Vagina (tissue), 2 donors: ENCODE measurements around the gene SMPD3.

ENCODE experiments used
- CTCF ChIP-seq, 3 experiments: fragments of 450-650 bp in 2 of 3; fragments of 200-600 bp in 1 of 3; sonication (generic) in 1 of 3; IDR thresholded peaks; one replicate each; pipeline ENCODE4 v1.5.1; 2017 to 2019; ENCODE audit warnings: antibody characterized with exemption in 3 of 3, mild to moderate bottlenecking in 2 of 3, moderate library complexity in 2 of 3
- POLR2AphosphoS5 ChIP-seq, 2 donors: sonication (generic); formaldehyde crosslinking; IDR thresholded peaks; one replicate each; pipeline ENCODE4 v1.9.0; 2017; ENCODE audit warnings: antibody characterized with exemption in 2 of 2, mild to moderate bottlenecking in 2 of 2, low read depth in 1 of 2; ENCODE audit not compliant: insufficient read depth in 1 of 2

GRCh38 chr16:68478526-68479250 lies 30.4 kb upstream of the SMPD3 start:
- TF ChIP-seq CTCF (IDR thresholded peaks at IDR 0.05) = no peak
- TF ChIP-seq POLR2AphosphoS5 (IDR thresholded peaks at IDR 0.05; ENCODE audit: insufficient read depth in 1 of 2, low read depth in 1 of 2) = no peak
